ENCODE measurements around the gene CKB. TPM values are rescaled to one million over a fixed set of nuclear protein-coding genes. Genes with fewer than 3 reads are reported as not detected.

Gene CKB
- total RNA-seq (2014; rRNA removed), result 17.7 and 46.7 TPM in 2 replicates
- 113 TPM for polyA plus RNA-seq (2012)

DNA sequence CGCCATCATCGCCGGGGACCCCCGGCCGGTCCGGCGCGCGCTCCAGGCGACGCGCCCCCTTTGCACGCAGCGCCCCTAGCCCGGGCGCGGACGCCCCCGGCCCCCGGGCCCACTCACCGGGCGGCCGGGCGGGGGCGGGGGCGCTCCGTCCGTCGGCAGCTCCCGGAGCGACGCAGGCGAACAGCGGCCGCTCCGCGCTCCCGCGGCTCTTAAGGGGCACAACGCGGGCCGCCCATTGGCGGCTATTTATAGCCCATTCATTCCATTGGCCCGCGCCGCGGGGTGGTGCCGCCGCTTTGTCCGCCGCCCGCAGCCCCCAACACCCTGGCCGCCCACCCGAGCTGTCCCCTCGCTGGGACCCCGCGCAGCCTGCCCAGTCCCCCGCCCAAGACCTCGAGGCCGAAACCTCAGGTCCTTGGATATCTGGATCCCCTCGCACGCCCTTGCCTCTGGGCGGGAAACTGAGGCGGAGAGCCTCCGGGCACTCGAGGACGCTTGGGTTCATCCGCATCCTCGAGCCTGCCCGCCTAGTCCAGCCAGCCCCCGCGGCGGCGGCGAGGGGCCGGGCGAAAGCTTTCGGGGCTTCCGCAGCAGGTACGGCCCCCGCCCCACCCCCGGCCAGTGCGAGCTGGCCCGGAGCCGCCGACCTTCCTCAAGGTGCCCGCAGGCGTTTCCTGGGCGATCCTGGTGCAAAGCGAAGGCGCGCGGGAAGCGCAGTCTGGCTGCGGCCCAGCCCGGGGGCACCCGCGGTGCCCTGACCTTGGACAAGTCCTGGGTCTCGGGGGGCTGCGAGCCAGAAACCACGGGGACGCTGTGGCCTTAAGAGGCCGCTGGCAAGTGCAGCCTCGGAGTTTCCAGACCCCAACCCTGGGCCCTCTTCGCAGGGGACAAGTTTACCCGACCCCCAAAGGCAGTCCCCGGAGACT is at the start of gene CKB:
Gene CKB, minus strand, starts transcription at position 182 of the 926 bp plus-strand sequence. CDS start 337 bp downstream, outside the sequence.
- DNase-seq (ENCODE audit: low read depth), result no peak

DNA sequence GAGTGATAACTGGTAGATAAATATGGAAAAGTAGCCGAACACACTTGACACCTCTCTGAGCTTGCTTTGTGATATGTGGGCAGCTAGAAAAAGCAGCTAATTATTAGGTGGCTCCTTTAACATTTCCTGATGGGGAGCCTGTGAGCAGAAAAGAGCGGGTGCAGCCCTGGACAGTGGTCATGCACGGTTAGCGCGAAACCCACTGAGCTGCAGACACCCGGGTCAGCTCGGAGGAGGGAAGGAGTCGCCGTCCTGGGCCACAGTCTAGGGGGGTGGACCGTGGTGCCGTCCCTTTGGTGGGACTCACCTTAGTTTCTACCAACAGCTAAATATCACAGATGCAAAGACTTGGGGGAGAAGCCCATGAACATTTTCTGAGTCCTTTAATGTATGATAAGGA is 46.8 kb upstream of the CKB start:
- DNase-seq (ENCODE audit: low read depth), result no peak

DNA sequence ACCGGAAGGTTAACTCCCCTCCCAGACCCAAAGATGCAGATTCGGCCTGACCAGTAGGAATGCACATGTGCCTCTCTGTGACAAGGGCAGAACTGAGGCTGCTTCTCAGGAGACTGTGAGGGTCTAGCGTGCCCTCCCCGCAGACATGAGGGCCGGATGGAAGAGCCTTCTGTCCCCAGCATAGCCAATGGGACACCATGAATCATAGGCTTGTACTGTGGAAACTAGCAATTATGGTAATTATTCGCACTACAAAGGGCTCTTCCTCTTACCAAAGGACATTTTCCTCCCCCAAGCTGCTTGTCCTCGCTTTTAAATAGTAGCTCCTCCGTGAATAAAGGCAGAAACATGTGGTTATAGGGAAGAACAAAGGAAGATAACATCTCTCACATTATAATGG is 46.3 kb upstream of the CKB start:
- DNase-seq (ENCODE audit: low read depth), result no peak

DNA sequence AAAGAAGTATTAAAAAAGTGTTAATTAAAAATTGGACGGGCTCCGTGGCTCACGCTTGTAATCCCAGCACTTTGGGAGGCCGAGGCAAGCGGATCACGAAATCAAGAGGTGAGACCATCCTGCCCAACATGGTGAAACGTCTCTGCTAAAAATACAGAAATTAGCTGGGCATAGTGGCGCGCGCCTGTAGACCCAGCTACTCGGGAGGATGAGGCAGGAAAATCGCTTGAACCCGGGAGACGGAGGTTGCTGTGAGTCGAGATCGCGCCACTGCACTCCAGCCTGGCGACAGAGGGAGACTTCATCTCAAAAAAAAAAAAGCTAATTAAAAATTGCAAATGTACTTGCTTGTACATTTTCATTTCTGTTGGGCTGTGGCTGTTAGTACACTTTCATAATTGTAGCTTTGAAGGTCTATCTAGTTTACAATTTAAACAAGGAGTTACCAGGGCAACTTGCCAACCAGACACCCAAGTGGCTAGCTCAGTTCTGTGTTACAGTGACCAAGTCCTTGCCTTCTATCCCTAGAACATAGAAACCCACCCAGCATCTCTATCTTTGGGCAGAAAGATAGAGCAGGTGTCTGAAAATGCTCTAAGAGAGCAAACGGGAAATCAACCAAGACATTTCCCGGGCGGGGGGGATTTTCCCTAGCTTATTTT is 41.3 kb upstream of the CKB start:
- DNase-seq (ENCODE audit: low read depth), result no peak

DNA sequence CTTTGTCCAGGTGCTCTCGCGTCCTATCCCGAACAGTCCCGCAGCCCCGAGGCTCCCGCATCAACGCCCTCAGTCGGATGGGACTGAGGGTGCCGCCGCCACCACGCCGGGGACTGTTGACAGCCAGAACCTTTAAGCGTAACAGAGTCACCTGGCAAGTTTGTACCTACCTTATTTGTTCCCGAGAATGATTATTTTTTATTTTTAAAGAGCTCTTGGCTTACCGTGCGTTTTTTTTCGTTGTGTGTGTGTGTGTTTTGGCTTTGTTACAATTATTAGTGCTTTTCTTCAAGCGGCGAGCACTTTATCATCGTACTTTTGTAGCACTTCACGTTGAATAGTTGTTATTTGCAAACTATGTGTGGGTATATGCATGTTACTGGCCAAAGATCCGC is 40.6 kb upstream of the CKB start:
- DNase-seq (ENCODE audit: low read depth), result no peak

DNA sequence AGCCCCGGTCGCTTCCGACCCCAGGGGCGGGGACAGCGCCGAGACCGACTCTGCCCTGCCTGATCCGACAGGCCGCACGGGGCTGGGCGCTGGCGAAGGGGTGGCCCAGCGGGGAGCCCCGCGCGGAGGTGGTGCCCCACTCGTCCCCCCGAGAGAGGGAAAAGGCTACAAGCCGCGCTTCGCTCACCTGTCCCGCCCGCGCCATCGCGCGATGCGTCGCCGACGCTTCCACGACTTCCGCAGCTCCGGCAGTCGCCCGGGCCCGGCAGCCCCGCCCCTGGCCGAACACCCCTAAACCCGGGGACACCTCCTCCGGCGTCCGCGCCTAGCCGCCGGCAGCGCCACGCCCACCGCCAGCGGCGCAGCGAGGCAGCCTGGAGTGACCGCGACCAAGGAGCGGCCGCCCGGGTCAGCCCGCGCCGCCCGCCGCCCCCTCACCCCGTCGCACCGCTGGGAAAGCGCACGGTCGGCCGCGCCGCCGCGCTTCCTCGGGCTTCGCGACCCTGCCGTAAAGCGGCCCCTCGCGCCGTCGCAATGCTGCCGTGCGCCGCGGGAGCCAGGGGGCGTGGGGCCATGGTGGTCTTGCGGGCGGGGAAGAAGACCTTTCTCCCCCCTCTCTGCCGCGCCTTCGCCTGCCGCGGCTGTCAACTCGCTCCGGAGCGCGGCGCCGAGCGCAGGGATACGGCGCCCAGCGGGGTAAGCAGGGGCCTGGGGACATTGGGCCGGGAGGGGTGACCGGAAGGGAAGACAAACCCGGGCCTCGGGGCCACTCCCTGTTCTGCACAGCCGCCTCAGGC is 40.0 kb upstream of the CKB start, which contains the start of the genes BAG5 and COA8:
Gene BAG5, minus strand, starts transcription at position 229 of the 797 bp plus-strand sequence. CDS start 1,493 bp downstream, outside the sequence.
Gene COA8, plus strand, starts transcription at position 532 of the 797 bp plus-strand sequence. Its CDS starts 42 bp downstream, at position 574.
- DNase-seq (ENCODE audit: low read depth), result peak; percentile 77

DNA sequence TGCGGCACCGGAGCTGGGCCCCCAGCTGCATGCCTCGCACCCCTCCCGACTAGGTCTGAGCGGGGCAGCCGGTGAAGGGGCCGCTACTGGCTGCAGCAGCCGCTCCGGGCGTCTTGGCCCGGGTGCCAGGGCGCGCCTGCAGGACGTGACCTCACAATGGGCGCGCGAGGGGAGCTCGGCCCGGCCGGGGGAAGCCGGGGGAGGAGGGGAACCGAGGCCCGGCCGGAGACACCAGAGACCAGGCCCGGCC is 39.5 kb upstream of the CKB start:
- DNase-seq (ENCODE audit: low read depth), result peak; percentile 59

DNA sequence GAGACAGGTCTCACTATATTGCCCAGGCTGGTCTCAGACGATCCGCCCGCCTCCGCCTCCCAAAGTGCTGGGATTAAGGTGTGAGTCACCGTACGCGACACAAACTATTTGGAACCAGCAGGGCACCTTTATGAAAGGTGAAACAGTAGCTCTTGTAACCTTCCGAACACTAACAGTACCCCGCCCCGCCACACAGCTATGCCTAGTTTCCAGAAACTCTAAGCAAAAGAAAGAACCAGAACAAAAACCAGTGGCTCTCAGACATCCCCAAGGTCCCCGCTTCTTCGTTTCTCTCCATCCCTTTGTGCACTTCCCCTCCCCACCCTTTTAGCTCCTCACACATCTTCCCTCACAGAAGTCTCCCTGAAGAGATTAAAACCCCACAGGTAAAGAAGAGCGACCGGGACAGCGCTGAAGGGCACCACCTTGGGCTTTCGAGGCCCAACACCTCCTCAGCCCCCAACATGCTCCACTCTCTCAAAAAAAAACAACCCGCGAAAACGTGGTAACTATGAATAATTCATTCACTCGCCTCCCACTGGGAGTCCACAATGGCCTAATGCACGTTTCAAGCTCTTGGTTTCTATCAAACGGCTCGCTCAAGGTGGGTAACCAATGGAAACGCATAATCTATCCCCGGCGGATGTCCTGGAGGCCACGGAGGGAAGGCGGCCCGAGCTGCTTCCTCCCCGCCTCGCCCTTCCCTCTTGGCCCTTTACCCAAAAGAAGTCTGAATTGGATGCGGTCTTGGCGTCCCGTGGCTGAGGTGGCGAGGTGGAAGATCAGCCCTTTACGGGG is 39.0 kb upstream of the CKB start:
- DNase-seq (ENCODE audit: low read depth), result peak; percentile 58

DNA sequence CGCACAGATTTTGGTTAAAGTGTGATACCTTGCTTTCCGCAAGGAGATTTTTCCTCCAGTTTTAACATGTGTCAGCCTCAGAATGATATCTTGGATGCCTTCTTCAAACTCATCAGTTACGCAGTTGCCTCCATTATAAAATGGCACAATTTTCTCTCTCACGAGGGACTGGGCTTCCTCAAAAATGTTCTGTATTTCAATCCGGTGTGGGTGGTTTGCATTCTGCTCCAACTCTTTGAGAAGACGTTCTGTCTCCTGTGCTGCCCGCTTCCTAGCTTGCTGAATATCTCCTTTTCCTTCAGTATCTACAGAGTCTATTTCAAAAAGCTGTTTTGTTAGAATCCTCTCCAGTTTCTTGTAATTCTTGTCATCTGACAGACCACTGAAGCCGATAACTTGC is 38.1 kb upstream of the CKB start:
- no peak for DNase-seq (ENCODE audit: low read depth)

DNA sequence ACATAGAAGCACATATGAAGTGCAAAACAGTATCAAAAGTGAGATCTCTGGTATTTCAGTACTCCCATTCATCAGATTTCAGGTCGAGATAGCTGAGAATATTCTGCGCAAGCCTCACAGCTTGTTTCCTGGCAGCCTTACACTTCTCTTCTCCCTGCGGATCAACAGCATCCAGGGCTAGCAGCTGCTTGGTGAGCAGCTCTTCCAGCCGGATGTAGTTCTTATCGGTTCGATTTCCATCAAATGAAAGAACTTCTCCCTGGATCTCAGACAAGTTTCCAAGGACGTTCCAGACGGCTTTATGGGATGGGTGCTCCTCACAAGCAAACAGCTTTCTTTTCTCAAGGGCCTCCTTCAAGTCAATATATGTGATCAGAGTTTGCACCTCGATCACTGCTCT is 37.1 kb upstream of the CKB start:
- no peak for DNase-seq (ENCODE audit: low read depth)

DNA sequence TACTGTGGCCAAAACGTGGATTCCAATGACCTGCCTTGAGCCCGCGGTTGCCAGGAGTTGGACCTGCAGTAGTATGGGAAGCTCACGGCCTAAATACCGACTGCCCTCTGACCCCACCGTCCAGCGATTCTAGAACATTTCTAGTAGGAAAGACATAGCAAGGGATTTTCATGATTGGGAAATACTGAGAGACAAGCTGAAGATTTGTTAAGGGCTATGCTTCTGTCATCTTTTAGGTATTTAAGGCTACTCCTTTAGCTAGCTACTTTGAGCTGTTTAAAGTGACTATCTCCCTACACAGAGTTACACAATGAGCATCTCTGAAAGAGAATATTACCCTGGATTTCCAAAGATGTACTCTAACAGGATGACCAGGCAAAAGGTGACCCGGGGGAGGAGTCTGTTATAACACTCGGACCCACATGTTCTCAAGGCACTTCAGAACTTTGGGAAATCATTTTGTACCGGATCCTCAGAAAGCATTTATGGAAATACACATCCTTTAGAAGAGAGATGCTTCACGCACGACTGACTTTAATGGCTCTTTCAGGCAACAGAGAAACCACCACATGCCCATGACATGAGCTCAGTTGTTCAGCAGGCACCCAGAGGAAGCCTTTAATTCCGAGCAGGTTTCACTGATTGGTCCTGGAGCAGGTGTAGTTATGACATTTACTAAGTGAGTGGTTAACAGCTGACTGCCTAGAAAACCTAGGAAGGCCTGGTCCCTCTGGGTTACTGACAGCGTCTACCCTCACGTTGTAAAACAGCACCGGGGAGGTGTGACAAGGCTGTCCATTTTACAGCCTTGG is 35.6 kb upstream of the CKB start:
- no peak for DNase-seq (ENCODE audit: low read depth)

DNA sequence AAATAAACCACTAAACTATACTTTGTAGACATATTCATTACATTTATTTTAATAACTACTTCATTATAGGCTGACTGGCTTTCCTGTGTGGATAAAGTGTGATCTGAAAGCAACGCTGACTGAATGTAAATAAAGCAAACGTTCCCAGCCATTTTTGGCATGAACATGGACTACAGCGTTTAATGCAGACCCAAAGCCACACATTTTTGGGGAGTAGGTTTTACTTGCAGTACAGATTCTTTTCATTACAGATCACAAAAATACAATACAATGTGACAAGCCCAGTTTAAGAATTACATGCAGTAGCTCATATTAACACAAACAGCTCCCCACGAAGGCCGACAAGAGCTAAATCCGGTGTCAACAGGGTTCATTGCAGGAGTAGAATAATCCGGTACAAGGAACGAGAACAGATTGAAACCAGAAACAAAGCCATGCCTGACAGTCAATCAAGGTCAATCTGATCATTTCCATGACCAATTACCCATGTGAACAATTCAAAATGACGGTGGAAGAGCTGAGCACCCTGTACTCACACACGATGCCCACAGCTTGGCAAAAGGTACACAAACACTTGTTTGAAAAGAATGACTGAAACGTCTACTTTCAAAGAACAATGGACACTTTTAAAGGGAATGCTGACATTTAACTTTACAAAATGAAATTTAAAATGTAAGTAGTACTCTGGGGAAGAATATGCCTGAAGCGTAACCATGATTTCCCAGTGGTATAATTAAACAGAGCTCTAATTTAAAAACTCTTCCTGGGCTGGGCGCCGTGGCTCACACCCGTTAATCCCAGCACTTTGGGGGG is 34.5 kb upstream of the CKB start:
- DNase-seq (ENCODE audit: low read depth), result no peak

DNA sequence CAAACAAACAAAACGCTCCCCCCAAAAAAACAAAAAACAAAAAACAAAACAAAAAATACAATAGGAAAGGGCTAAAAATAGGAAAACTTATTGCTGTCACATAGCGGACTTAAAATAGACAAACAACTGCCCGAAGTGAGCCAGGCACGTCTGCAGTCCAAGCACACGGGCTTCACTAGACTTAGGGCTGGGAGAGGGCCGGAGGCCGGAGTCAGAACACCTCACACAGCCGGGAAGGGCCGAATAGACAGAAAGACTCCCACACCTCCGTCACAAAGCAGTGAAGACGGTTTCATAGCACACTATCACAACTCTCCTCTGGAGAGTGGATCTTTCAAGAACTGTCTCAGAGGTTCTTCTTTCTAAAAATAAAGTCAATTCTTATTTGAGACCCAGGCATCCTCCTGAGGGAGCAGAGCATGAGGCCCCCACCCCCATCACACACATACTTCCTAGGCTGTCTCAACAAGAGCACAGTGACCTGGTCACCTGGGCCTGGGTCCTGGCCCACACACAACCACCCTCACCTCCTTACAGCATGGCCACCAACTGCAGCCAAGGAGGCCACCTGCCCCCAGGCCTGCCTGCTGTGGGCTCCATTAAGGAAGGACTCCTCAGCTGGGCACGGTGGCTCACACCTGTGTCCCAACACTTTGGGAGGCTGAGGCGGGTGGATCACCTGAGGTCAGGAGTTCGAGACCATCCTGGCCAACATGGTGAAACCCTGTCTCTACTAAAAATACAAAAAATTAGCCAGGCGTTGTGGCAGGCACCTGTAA is 33.1 kb upstream of the CKB start:
- no peak for DNase-seq (ENCODE audit: low read depth)

DNA sequence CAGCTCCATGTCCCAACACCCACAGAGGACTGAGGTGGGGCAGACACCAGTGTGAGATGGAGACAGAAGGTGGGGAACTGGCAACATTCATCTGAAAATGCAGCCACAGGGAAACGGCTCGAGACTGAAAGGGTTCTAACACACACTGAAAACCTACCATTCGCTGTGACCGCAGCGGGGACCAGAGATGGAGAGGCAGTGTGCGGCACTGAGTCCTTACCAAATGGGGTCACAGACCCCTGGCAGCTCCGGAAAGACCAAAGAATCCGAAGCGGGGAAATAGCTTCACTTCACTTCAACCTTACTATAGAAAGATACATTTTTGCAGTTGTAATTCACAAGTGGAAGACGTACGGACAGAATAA is 30.2 kb upstream of the CKB start:
- no peak for DNase-seq (ENCODE audit: low read depth)

DNA sequence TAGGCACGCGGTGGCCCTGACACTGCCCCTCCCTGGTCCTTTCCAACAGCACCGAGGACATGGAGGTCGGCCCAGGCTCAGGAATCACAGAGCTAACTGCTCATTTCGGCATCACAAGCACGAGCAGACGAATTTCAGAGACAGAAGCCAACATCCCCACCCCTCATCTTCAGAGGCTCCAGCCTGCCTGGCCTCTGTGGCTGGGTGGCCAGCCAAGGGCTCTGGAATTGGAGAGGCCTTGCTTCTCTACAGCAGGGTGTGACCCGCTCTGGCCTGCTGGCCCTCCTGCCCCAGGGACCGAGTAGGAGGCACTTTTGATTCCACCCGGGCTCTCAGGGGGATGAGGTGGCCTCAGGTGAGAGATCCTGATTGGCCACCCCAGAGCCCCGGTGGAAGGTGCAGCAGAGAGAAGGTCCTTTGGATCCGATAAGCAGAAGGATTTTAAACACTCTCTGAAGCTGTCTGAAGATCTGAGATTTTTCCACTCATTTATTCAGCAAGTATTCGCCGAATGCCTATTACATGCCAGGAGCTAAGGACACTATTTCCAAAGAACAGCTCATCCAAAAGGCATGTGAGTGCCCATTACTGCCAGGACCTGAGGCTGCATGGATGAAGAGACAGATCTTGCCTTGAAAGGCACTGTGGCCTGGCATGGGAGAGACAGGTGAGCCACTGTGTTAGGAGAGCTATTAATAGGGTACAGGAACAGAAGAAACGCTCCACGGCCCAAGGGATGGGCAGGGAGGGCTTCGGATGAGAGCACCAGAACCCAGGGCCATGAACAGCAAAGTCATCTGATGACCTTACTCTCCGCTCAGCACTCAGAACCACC is 29.6 kb upstream of the CKB start:
- peak; percentile 73 for DNase-seq (ENCODE audit: low read depth)

DNA sequence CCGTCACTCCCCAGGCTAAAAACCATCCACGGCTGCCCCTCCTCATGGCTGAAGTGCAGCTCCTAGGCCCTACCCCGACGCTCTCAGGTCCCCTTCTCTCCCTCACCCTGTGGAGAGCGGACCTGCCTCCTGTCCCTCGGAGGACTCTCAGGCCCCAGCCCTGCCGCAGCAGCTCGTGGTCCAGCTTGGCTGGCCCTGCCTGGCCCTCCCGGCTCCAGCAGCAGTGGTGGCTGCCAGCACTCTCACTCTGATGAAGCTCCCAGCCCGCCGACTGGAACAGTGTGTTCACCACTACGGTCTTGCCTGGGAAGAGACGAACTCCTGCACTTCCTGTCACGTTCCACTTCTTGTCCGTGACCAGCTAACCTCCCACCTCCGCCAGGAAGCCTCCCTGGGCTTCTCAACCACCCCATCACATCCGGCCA is 28.7 kb upstream of the CKB start:
- no peak for DNase-seq (ENCODE audit: low read depth)

DNA sequence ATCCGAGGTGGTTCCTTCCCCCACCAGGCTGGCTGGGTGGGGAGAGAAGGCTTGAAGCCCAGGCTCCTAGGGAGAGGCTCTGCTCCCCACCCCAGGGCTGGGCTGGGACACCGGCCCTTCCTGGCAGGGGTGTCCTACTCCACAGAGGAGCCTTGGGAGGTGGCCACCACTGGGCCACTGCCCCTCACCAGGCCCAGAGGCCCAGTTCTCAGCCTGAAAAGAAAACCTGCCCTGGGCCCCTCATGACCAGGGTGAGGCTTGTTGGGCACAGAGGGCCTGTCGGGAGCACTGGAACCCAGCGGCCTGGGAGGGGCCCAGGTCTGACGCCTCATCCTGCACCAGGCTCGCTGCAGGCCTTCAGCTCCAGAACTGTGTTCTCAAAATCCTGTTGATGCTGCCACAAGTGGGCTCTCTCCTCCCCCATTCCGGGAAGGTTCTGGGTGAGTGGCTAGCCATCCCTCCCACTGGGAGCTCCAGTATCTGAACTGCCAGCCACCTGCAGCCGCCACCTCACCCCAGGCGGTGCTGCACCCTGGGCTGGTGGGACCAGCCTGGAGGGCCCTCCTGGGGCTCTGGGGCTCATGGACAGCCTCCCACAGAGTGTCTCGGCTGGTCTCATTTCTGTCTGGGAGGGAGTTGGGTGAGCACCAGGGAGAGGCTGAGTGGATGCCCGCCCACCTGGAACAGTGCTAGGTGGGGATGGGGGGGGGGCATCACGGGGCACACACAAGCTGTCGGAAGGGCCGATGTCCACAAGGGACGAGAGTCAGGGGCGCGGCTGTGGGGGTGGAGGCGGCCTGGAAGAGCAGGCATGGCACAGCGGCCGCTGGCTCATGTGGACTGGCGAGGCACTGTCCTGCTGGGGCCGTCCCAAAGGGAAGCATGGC is 28.1 kb upstream of the CKB start:
- DNase-seq (ENCODE audit: low read depth), result no peak

All from LHCN-M2 (cell line).